Loucy (cell line): ENCODE results near the gene RB1.

Experiments used
- H2AFZ ChIP-seq: fragments of 200-600 bp; sonication (generic); 2 replicates; pipeline ENCODE4 v1.6.0; 2016; ENCODE audit warnings: antibody characterized with exemption, mild to moderate bottlenecking, low read length, moderate library complexity
- H3F3A ChIP-seq: fragments of 200-600 bp; 2 replicates; pipeline ENCODE4 v1.6.0; 2016; ENCODE audit warnings: antibody characterized with exemption, low read depth, mild to moderate bottlenecking
- H3K27me3 ChIP-seq: fragments of 200-600 bp; sonication (generic); 2 replicates; pipeline ENCODE4 v1.6.1; 2014; ENCODE audit warnings: low read length, mild to moderate bottlenecking; ENCODE audit not compliant: insufficient read depth, poor library complexity, severe bottlenecking
- H3K36me3 ChIP-seq: fragments of 200-600 bp; sonication (generic); 2 replicates; pipeline ENCODE4 v1.6.1; 2016; ENCODE audit warnings: low read length; ENCODE audit not compliant: insufficient read depth
- H3K4me1 ChIP-seq: fragments of 200-600 bp; sonication (generic); 2 replicates; pipeline ENCODE4 v1.5.1; 2014; ENCODE audit warnings: low read length, mild to moderate bottlenecking; ENCODE audit not compliant: insufficient read depth, poor library complexity, severe bottlenecking
- H3K4me2 ChIP-seq: fragments of 200-600 bp; sonication (generic); 2 replicates; pipeline ENCODE4 v1.6.0; 2014; ENCODE audit warnings: antibody characterized with exemption, low read length, low read depth, mild to moderate bottlenecking; ENCODE audit not compliant: poor library complexity, severe bottlenecking
- H3K4me3 ChIP-seq: fragments of 200-600 bp; sonication (generic); 2 replicates; pipeline ENCODE4 v1.5.1; 2014; ENCODE audit warnings: low read length, mild to moderate bottlenecking, mixed read lengths; ENCODE audit not compliant: poor library complexity, severe bottlenecking
- H3K79me2 ChIP-seq: fragments of 200-600 bp; sonication (generic); 2 replicates; pipeline ENCODE4 v1.6.1; 2014; ENCODE audit warnings: low read length; ENCODE audit not compliant: insufficient read depth
- H3K9ac ChIP-seq: fragments of 200-600 bp; sonication (generic); 2 replicates; pipeline ENCODE4 v1.6.0; 2014; ENCODE audit warnings: mild to moderate bottlenecking, low read depth, low read length, moderate library complexity; ENCODE audit not compliant: poor library complexity, severe bottlenecking
- H3K9me2 ChIP-seq: fragments of 200-600 bp; sonication (generic); replicated peaks from 2 replicates; pipeline ENCODE4 v1.6.1; 2016; ENCODE audit warnings: low read depth, low read length, mixed read lengths
- H3K9me3 ChIP-seq: fragments of 200-600 bp; sonication (generic); 2 replicates; pipeline ENCODE4 v1.6.1; 2014; ENCODE audit warnings: mild to moderate bottlenecking, antibody characterized with exemption, low read length, low read depth; ENCODE audit not compliant: insufficient read depth
- H4K20me1 ChIP-seq: fragments of 200-600 bp; sonication (generic); 2 replicates; pipeline ENCODE4 v1.6.0; 2014; ENCODE audit warnings: antibody characterized with exemption, low read length, mild to moderate bottlenecking; ENCODE audit not compliant: insufficient read depth, poor library complexity, severe bottlenecking
- EZH2phosphoT487 ChIP-seq: fragments of 200-600 bp; IDR thresholded peaks from 2 replicates; pipeline ENCODE4 v1.6.1; 2018; ENCODE audit warnings: antibody characterized with exemption, mild to moderate bottlenecking, moderate library complexity, borderline replicate concordance
- TF ChIP-seq, protein P1 (sequence below): fragments of 200-600 bp; sonication (generic); conservative IDR thresholded peaks from 2 replicates; pipeline ENCODE4 v1.5.1; 2014; ENCODE audit warnings: mild to moderate bottlenecking, antibody characterized with exemption, low read length

RB1 gene

DNA sequence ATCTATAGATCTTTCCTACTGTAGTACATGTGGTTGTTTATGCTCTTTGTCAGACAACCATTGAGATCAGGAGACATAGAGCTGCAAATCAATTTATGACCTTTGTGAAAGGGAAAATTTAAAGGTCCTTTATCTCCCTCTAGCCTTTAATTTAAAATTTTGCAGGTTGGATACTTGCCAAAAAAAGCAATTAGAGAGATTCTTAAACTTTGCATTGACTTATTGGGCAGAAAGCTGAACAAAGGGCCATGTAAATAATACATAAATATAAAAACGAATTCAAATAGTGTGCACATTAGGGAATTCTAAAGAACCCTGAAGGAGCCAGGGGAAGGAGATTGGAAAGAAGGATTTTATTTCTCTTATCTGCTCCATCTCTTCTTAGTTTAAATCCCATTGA lies 22.0 kb upstream of the RB1 start:
- Histone ChIP-seq H3K9me3 (no peaks in the 10 kb centered on the region), H3K79me2 (no peaks in the 10 kb centered on the region), H3K4me3 (no peak overlapping the region), H3K4me1 (no peaks in the 10 kb centered on the region), H3K27me3 (no peaks in the 10 kb centered on the region), H4K20me1 (no peaks in the 10 kb centered on the region), H2AFZ (no peak overlapping the region), H3K9ac (no peak overlapping the region), H3F3A (no peaks in the 10 kb centered on the region), H3K4me2 (no peak overlapping the region), H3K36me3 (no peaks in the 10 kb centered on the region), H3K9me2 (no peaks in the 10 kb centered on the region)
- TF ChIP-seq EZH2phosphoT487, result no peak
- TF ChIP-seq, protein P1, sequence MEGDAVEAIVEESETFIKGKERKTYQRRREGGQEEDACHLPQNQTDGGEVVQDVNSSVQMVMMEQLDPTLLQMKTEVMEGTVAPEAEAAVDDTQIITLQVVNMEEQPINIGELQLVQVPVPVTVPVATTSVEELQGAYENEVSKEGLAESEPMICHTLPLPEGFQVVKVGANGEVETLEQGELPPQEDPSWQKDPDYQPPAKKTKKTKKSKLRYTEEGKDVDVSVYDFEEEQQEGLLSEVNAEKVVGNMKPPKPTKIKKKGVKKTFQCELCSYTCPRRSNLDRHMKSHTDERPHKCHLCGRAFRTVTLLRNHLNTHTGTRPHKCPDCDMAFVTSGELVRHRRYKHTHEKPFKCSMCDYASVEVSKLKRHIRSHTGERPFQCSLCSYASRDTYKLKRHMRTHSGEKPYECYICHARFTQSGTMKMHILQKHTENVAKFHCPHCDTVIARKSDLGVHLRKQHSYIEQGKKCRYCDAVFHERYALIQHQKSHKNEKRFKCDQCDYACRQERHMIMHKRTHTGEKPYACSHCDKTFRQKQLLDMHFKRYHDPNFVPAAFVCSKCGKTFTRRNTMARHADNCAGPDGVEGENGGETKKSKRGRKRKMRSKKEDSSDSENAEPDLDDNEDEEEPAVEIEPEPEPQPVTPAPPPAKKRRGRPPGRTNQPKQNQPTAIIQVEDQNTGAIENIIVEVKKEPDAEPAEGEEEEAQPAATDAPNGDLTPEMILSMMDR, result no peak

DNA sequence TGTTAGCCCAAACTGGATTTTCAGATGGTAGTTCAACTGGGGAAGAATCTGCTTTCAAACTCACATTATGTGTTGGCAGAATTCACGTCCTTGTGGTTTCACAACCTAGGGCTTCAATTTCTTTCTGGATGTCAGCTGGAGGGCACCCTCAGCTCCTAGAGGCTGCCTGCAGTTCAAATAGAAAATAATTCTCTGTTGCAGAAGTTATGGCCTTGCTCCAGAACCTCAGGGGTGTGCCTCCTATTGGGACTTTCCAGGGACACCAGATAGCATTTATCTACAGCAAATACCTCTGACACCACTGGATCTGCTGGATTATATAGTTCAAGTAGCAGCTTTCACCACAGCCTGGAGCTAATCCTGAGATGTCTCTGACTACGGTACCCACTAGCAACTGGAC lies 11.8 kb upstream of the RB1 start:
- H3F3A ChIP-seq, result peaks cover under 1% of the 10 kb centered on the region; the same call in 1 of the 2 replicates
- no peak overlapping the region for H2AFZ ChIP-seq
- H3K4me3 ChIP-seq, result no peak overlapping the region
- H3K79me2 ChIP-seq, result no peaks in the 10 kb centered on the region
- no peaks in the 10 kb centered on the region for H4K20me1 ChIP-seq
- no peaks in the 10 kb centered on the region for H3K36me3 ChIP-seq
- H3K27me3 ChIP-seq, result no peaks in the 10 kb centered on the region
- H3K4me1 ChIP-seq, result peaks cover 8% of the 10 kb centered on the region
- H3K9ac ChIP-seq, result no peak overlapping the region
- H3K9me3 ChIP-seq, result no peaks in the 10 kb centered on the region
- no peak for TF ChIP-seq EZH2phosphoT487
- TF ChIP-seq, protein P1, result no peak
- H3K4me2 ChIP-seq, result no peak overlapping the region
- H3K9me2 ChIP-seq, result no peaks in the 10 kb centered on the region

DNA sequence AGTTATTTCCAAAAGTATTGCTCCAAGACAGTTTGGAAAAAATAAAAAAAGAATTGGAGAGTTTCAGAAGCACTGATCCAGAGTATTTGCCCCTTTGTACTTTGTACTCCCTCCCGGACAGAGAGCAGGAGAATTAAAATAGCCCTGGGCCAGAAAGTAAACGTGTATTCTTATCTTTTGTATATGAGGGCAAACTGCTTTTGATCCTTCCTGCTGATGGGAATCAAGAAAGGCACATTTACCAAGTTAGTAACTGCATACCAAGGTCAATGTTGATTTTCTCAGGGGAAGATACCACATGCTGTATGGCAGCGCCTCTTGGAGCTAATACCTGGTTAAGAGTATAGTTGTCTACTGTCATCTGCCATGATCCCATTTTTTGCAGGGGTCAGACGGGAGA lies 10.9 kb upstream of the RB1 start:
- no peaks in the 10 kb centered on the region for H3K27me3 ChIP-seq
- no peaks in the 10 kb centered on the region for H3K79me2 ChIP-seq
- H3F3A ChIP-seq, result peaks cover 10% of the 10 kb centered on the region; the same call in 1 of the 2 replicates
- H3K4me3 ChIP-seq, result no peak overlapping the region
- H3K9ac ChIP-seq, result no peak overlapping the region
- H2AFZ ChIP-seq, result no peak overlapping the region
- H4K20me1 ChIP-seq, result no peaks in the 10 kb centered on the region
- H3K36me3 ChIP-seq, result no peaks in the 10 kb centered on the region
- no peak overlapping the region for H3K4me2 ChIP-seq
- H3K9me2 ChIP-seq, result no peaks in the 10 kb centered on the region
- no peaks in the 10 kb centered on the region for H3K9me3 ChIP-seq
- H3K4me1 ChIP-seq, result peaks cover 18% of the 10 kb centered on the region
- TF ChIP-seq EZH2phosphoT487, result no peak
- TF ChIP-seq, protein P1, result no peak
